ENCODE results near the gene C18orf63. TPM values are rescaled to one million over a fixed set of nuclear protein-coding genes. Genes with fewer than 3 reads are reported as not detected.

Gene C18orf63
- polyA plus RNA-seq, 1 donor (not counting 4 experiments of a cell fraction or from before 2014, with no cell fraction given) = not detected

DNA sequence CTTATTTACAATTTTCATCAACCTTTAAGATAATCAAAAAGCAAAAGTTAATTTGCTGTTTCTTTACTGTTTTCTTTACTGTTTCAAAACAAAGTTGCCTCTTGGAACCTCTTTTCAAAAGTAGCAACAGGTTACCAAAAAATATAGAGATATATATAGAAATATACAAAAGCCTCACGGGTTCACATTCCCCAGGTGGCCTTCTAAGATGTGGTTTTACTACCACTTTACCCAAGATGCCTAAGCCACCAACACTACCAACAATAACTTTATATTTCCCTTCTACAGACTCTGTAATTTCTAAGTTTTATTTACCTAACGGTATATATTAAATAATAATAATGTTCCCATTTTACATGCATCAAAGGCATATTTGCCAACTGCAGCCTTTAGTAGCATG lies 28.8 kb upstream of the C18orf63 start:
- H3K79me2 ChIP-seq (ENCODE audit: control insufficient read depth, insufficient read depth, low read length) = no peaks in the 10 kb centered on the region
- H3K4me1 ChIP-seq (ENCODE audit: control insufficient read depth, extremely low read depth, insufficient read depth, low read length) = no peaks in the 10 kb centered on the region
- no peak overlapping the region for H3K4me2 ChIP-seq (ENCODE audit: control insufficient read depth, extremely low read depth, insufficient read depth, low read depth, low read length)

DNA sequence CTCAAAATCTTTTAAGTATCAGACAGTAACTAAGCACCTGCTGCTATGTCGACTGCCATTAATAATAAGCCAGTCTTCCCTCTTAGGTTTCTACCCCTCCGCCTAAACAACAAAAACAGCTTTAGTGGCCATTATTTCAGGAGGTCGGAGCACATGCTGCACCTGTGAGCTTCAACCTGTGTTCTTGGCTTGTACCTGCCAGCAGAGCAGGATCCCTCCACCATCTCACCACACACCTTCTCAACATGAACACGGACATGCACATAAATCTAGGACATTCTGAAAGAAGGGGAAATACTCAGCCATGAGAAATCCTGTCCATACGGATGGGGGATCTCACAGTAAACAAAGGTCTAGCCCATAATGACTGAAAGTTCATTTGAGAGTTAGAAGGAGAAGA lies 27.6 kb upstream of the C18orf63 start:
- no peak for DNase-seq (ENCODE audit: low read depth, low spot score)

More for the DNA sequence above, 28.8 kb upstream of the C18orf63 start:
- Histone ChIP-seq H3K9me3 (ENCODE audit: control insufficient read depth, low read depth, low read length) (no peaks in the 10 kb centered on the region), H2AFZ (ENCODE audit: control insufficient read depth, low read length) (no peak overlapping the region), H3K9ac (ENCODE audit: control insufficient read depth, extremely low read depth, insufficient read depth, low read length) (no peak overlapping the region), H3K36me3 (ENCODE audit: control insufficient read depth in 2 of 2, extremely low read depth in 1 of 2, insufficient read depth in 2 of 2, low read length in 2 of 2) (no peaks in the 10 kb centered on the region), H3K27me3 (ENCODE audit: control insufficient read depth, extremely low read depth, insufficient read depth, low read length) (no peaks in the 10 kb centered on the region), H4K20me1 (ENCODE audit: control insufficient read depth, extremely low read depth, insufficient read depth, low read length) (no peaks in the 10 kb centered on the region), H3K27ac (ENCODE audit: control insufficient read depth, insufficient read depth, low read length) (no peak overlapping the region), H3K4me3 (ENCODE audit: control insufficient read depth in 2 of 3, extremely low read depth in 1 of 3, insufficient read depth in 2 of 3, low read depth in 1 of 3, low read length in 3 of 3) (no peak overlapping the region), H3K9me1 (ENCODE audit: control insufficient read depth, extremely low read depth, insufficient read depth, low read length) (no peaks in the 10 kb centered on the region)
- dilution Hi-C loops (cut with MboI; ENCODE audit: extremely low pct_ligation_motif_present, low sequenced_read_pairs) = no loop called here
- DNase-seq (ENCODE audit: low read depth, low spot score) (no peak), FAIRE-seq (no peak)
- TF ChIP-seq EZH2 (IDR thresholded peaks at IDR 0.05; ENCODE audit: low read length) = no peak
- TF ChIP-seq CTCF (optimal IDR thresholded peaks at IDR 0.05 in 1 of 3, IDR thresholded peaks at IDR 0.05 in 1 of 3, conservative IDR thresholded peaks at IDR 0.05 in 1 of 3; ENCODE audit: extremely low read depth in 1 of 3, insufficient read depth in 2 of 3, low read length in 3 of 3) = no peak

More for the DNA sequence above, 27.6 kb upstream of the C18orf63 start:
- Histone ChIP-seq H2AFZ (ENCODE audit: control insufficient read depth, low read length) (no peak overlapping the region), H3K4me2 (ENCODE audit: control insufficient read depth, extremely low read depth, insufficient read depth, low read depth, low read length) (no peak overlapping the region), H4K20me1 (ENCODE audit: control insufficient read depth, extremely low read depth, insufficient read depth, low read length) (no peaks in the 10 kb centered on the region), H3K36me3 (ENCODE audit: control insufficient read depth in 2 of 2, extremely low read depth in 1 of 2, insufficient read depth in 2 of 2, low read length in 2 of 2) (no peaks in the 10 kb centered on the region), H3K27ac (ENCODE audit: control insufficient read depth, insufficient read depth, low read length) (no peak overlapping the region), H3K4me1 (ENCODE audit: control insufficient read depth, extremely low read depth, insufficient read depth, low read length) (no peaks in the 10 kb centered on the region), H3K79me2 (ENCODE audit: control insufficient read depth, insufficient read depth, low read length) (no peaks in the 10 kb centered on the region), H3K9me3 (ENCODE audit: control insufficient read depth, low read depth, low read length) (no peaks in the 10 kb centered on the region), H3K9me1 (ENCODE audit: control insufficient read depth, extremely low read depth, insufficient read depth, low read length) (no peaks in the 10 kb centered on the region), H3K9ac (ENCODE audit: control insufficient read depth, extremely low read depth, insufficient read depth, low read length) (no peak overlapping the region), H3K4me3 (ENCODE audit: control insufficient read depth in 2 of 3, extremely low read depth in 1 of 3, insufficient read depth in 2 of 3, low read depth in 1 of 3, low read length in 3 of 3) (no peak overlapping the region), H3K27me3 (ENCODE audit: control insufficient read depth, extremely low read depth, insufficient read depth, low read length) (no peaks in the 10 kb centered on the region)
- FAIRE-seq = no peak
- TF ChIP-seq CTCF (optimal IDR thresholded peaks at IDR 0.05 in 1 of 3, IDR thresholded peaks at IDR 0.05 in 1 of 3, conservative IDR thresholded peaks at IDR 0.05 in 1 of 3; ENCODE audit: extremely low read depth in 1 of 3, insufficient read depth in 2 of 3, low read length in 3 of 3) (no peak), EZH2 (IDR thresholded peaks at IDR 0.05; ENCODE audit: low read length) (no peak)
- dilution Hi-C loops (cut with MboI; ENCODE audit: extremely low pct_ligation_motif_present, low sequenced_read_pairs) = no loop called here

Data from keratinocyte (primary cell).